GOT3 (cell line): ENCODE results near the gene CC2D1B.

Experiments used
- DNase-seq: peaks from one replicate; lab custom pipeline; 2025; ENCODE audit warnings: mixed read lengths; lab: John Stamatoyannopoulos, UW

The CC2D1B gene

GRCh38 chr1:52305417-52306226, 60.4 kb downstream of the CC2D1B start:
- DNase-seq: no peak
